ENCODE results near the gene C2CD2L. TPM values are rescaled to one million over a fixed set of nuclear protein-coding genes. Genes with fewer than 3 reads are reported as not detected.

C2CD2L gene
- total and polyA plus RNA-seq, 2 of the 13 experiments (the other 11 are each of a cell fraction or from before 2014, with no cell fraction given) = 3.7 to 5.5 TPM

DNA sequence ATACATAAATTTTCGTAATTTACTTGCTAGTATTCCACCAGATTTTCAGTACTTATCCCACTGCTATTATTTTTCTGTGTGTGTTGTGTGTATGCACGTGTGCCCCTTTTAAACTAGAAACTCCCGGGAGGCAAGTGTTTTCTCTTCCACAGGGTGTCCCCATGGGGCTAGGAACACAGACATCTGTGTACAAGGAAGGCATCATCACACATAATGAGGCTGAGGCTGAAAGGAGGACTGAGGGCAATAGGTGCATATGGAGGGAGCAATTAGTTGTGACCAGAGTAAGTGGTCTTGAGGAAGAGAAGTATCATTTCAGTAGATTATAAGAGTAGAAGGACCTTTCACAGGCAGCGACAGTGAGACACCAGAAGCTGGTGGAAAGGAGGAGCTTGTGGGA lies 3.4 kb upstream of the C2CD2L start:
- H3K27ac ChIP-seq (ENCODE audit: extremely low read length, insufficient read depth, low read length) = no peak overlapping the region
- CTCF ChIA-PET (ENCODE audit: low intra/inter-chr PET ratio, low total read pairs) = interaction anchor here (0.6 kb wide), 1 partner anchor 120 kb away, joined by 3 read pairs; no protein-coding TSS in a partner anchor
- no peaks in the 10 kb centered on the region; a peak in 1 of 5 replicates for H3K27me3 ChIP-seq (ENCODE audit: control insufficient read depth in 1 of 2, insufficient read depth in 2 of 2, low read length in 2 of 2)
- H3K9me3 ChIP-seq (ENCODE audit: low read length) = no peaks in the 10 kb centered on the region
- intact Hi-C loops (cut with micrococcal nuclease; ENCODE audit: unreplicated experiment) (loop anchor here (2.0 kb wide), 1 partner anchor 53 kb away; no protein-coding TSS in a partner anchor), in situ Hi-C loops (cut with HindIII; ENCODE audit: extremely low pct_ligation_motif_present, low pct_unique_long_range_greater_than_20kb) (no loop called here)
- no peak overlapping the region for H3K4me2 ChIP-seq (ENCODE audit: low read depth, low read length)
- H3K4me3 ChIP-seq (replicated peaks in 1 of 3; ENCODE audit: insufficient read depth in 1 of 3, low read depth in 2 of 3, low read length in 3 of 3) = no peak overlapping the region
- DNase-seq (ENCODE audit: low spot score) (no peak), ATAC-seq (no peak), FAIRE-seq (no peak)
- H3K79me2 ChIP-seq (ENCODE audit: insufficient read depth, low read length) = peaks cover 15% of the 10 kb centered on the region
- H3K36me3 ChIP-seq (replicated peaks in 1 of 2; ENCODE audit: control insufficient read depth in 1 of 2, insufficient read depth in 2 of 2, low read length in 2 of 2) = peaks cover 0 to 1% of the 10 kb centered on the region in 2 experiments; a peak in 2 of 5 replicates
- TF ChIP-seq, protein P1, sequence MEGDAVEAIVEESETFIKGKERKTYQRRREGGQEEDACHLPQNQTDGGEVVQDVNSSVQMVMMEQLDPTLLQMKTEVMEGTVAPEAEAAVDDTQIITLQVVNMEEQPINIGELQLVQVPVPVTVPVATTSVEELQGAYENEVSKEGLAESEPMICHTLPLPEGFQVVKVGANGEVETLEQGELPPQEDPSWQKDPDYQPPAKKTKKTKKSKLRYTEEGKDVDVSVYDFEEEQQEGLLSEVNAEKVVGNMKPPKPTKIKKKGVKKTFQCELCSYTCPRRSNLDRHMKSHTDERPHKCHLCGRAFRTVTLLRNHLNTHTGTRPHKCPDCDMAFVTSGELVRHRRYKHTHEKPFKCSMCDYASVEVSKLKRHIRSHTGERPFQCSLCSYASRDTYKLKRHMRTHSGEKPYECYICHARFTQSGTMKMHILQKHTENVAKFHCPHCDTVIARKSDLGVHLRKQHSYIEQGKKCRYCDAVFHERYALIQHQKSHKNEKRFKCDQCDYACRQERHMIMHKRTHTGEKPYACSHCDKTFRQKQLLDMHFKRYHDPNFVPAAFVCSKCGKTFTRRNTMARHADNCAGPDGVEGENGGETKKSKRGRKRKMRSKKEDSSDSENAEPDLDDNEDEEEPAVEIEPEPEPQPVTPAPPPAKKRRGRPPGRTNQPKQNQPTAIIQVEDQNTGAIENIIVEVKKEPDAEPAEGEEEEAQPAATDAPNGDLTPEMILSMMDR (CRISPR knock-in tag; IDR thresholded peaks at IDR 0.05) = peak; percentile 45
- peak; percentile 48 for TF ChIP-seq STAG1 (CRISPR knock-in tag; IDR thresholded peaks at IDR 0.05)
- TF ChIP-seq SALL1 (CRISPR knock-in tag; IDR thresholded peaks at IDR 0.05) = no peak
- peak; percentile 30; the same call in 1 of the 2 replicates for TF ChIP-seq SMC3 (IDR thresholded peaks at IDR 0.05; ENCODE audit: low read length)
- BruUV-seq (replicated peaks) = no TSS peak
- no peaks in the 10 kb centered on the region for H4K20me1 ChIP-seq (ENCODE audit: insufficient read depth, low read length)
- H3K9ac ChIP-seq (ENCODE audit: insufficient read depth, low read depth, low read length) = no peak overlapping the region
- POLR2A ChIA-PET = no interaction called here
- 72% methylated on average over 4 of the region's 4 CpGs for WGBS (ENCODE audit: low lambda C conversion rate)
- no peak overlapping the region for H2AFZ ChIP-seq (ENCODE audit: low read length)
- H3K4me1 ChIP-seq (ENCODE audit: insufficient read depth, low read length) = peaks cover 42% of the 10 kb centered on the region

DNA sequence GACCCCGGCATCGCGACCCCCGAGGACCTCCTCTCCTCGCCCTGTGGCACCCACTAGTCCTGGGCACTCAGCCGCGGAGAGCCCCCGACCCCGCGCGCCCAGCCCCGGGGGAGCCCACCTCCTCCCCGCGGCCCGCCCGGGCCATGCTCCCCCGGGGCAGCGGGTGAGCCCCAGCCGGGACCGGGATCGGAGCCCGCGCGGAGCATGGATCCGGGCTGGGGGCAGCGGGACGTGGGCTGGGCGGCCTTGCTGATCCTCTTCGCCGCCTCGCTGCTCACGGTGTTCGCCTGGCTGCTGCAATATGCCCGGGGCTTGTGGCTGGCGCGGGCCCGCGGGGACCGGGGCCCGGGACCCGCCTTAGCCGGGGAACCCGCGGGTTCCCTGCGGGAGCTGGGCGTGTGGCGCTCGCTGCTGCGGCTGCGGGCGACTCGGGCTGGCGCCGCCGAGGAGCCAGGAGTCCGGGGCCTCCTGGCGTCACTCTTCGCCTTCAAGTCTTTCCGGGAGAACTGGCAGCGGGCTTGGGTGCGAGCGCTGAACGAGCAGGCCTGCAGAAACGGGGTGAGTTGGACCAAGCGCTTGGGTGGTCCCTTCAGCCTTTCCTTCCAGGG lies 498 bp downstream of the C2CD2L start:
- H3K79me2 ChIP-seq (ENCODE audit: insufficient read depth, low read length) = no peaks in the 10 kb centered on the region
- in situ Hi-C loops (cut with HindIII; ENCODE audit: extremely low pct_ligation_motif_present, low pct_unique_long_range_greater_than_20kb) = no loop called here
- BruUV-seq (replicated peaks) = no TSS peak
- no peak overlapping the region for H2AFZ ChIP-seq (ENCODE audit: low read length)
- H3K9ac ChIP-seq (ENCODE audit: insufficient read depth, low read depth, low read length) = peak overlapping the region; percentile 77
- WGBS (ENCODE audit: low lambda C conversion rate) = 0% methylated on average over 3 of the region's 65 CpGs
- no peaks in the 10 kb centered on the region for H3K9me3 ChIP-seq (ENCODE audit: low read length)
- ChIA-PET POLR2A (interaction anchor here (0.7 to 4.2 kb wide), 12 partner anchors 11 to 315 kb away, joined by 3 to 75 read pairs (median 8); partner anchors contain the start of genes HINFP, HMBS, NLRX1 and VPS11), CTCF (ENCODE audit: low intra/inter-chr PET ratio, low total read pairs) (no interaction called here)
- no peaks in the 10 kb centered on the region for H4K20me1 ChIP-seq (ENCODE audit: insufficient read depth, low read length)
- peak overlapping the region; percentile 82 for H3K4me2 ChIP-seq (ENCODE audit: low read depth, low read length)
- ATAC-seq = peak; percentile 16
- FAIRE-seq = no peak
- peak overlapping the region; percentile 68 to 86 (median 85) for H3K4me3 ChIP-seq (replicated peaks in 1 of 3; ENCODE audit: insufficient read depth in 1 of 3, low read depth in 2 of 3, low read length in 3 of 3)
- DNase-seq (ENCODE audit: low spot score) = no peak
- peak overlapping the region; percentile 65 for H3K27ac ChIP-seq (ENCODE audit: extremely low read length, insufficient read depth, low read length)
- intact Hi-C loops (cut with micrococcal nuclease; ENCODE audit: unreplicated experiment) = loop anchor here (5.0 kb wide), 1 partner anchor 90 kb away; no protein-coding TSS in a partner anchor
- peaks cover 1 to 18% of the 10 kb centered on the region in 2 experiments for H3K36me3 ChIP-seq (replicated peaks in 1 of 2; ENCODE audit: control insufficient read depth in 1 of 2, insufficient read depth in 2 of 2, low read length in 2 of 2)
- peaks cover 40% of the 10 kb centered on the region for H3K4me1 ChIP-seq (ENCODE audit: insufficient read depth, low read length)
- no peaks in the 10 kb centered on the region; a peak in 1 of 5 replicates for H3K27me3 ChIP-seq (ENCODE audit: control insufficient read depth in 1 of 2, insufficient read depth in 2 of 2, low read length in 2 of 2)
- TF ChIP-seq KDM5A (IDR thresholded peaks at IDR 0.05; ENCODE audit: borderline replicate concordance, low read length) (peak; percentile 29; the same call in 1 of the 2 replicates), ZFY (CRISPR knock-in tag; IDR thresholded peaks at IDR 0.05) (peak; percentile 22), MIER2 (CRISPR knock-in tag; IDR thresholded peaks at IDR 0.05) (no peak), HNRNPUL1 (IDR thresholded peaks at IDR 0.05; ENCODE audit: low read depth, low read length) (no peak), ZNF546 (CRISPR knock-in tag; conservative IDR thresholded peaks at IDR 0.05) (peak; percentile 73; the same call in 1 of the 2 replicates)
- TF ChIP-seq, protein P2, sequence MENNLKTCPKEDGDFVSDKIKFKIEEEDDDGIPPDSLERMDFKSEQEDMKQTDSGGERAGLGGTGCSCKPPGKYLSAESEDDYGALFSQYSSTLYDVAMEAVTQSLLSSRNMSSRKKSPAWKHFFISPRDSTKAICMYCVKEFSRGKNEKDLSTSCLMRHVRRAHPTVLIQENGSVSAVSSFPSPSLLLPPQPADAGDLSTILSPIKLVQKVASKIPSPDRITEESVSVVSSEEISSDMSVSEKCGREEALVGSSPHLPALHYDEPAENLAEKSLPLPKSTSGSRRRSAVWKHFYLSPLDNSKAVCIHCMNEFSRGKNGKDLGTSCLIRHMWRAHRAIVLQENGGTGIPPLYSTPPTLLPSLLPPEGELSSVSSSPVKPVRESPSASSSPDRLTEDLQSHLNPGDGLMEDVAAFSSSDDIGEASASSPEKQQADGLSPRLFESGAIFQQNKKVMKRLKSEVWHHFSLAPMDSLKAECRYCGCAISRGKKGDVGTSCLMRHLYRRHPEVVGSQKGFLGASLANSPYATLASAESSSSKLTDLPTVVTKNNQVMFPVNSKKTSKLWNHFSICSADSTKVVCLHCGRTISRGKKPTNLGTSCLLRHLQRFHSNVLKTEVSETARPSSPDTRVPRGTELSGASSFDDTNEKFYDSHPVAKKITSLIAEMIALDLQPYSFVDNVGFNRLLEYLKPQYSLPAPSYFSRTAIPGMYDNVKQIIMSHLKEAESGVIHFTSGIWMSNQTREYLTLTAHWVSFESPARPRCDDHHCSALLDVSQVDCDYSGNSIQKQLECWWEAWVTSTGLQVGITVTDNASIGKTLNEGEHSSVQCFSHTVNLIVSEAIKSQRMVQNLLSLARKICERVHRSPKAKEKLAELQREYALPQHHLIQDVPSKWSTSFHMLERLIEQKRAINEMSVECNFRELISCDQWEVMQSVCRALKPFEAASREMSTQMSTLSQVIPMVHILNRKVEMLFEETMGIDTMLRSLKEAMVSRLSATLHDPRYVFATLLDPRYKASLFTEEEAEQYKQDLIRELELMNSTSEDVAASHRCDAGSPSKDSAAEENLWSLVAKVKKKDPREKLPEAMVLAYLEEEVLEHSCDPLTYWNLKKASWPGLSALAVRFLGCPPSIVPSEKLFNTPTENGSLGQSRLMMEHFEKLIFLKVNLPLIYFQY (CRISPR knock-in tag; IDR thresholded peaks at IDR 0.05; ENCODE audit: borderline replicate concordance) = peak; percentile 11; the same call in 1 of the 2 replicates

All from HepG2 (cell line).